GM21390 (cell line): ENCODE data around the gene SLC47A2.

Experiments used
- ATAC-seq: cut with Tn5 transposase; IDR thresholded peaks from one replicate; pipeline ENCODE4 v1.9.1; 2021; ENCODE audit not compliant: unreplicated experiment

SLC47A2 gene

GRCh38 chr17:19747829-19748806 lies 31.7 kb upstream of the SLC47A2 start, which contains the start of gene ALDH3A1:
Gene ALDH3A1 (minus strand): TSS chr17:19748298. CDS start chr17:19745129, 3,169 bp downstream.
- ATAC-seq = no peak

GRCh38 chr17:19747159-19747719 lies 30.9 kb upstream of the SLC47A2 start:
- ATAC-seq = no peak

- no peak for ATAC-seq
These were observed 30.1 kb upstream of the SLC47A2 start for GRCh38 chr17:19746517-19746916.

- ATAC-seq = no peak
These were observed 28.8 kb upstream of the SLC47A2 start for GRCh38 chr17:19744922-19745757.

- no peak for ATAC-seq
These were observed 28.1 kb upstream of the SLC47A2 start for GRCh38 chr17:19744492-19744891.

- ATAC-seq = no peak
These were observed 27.0 kb upstream of the SLC47A2 start for GRCh38 chr17:19743101-19744100.

- ATAC-seq = no peak
These were observed 26.1 kb upstream of the SLC47A2 start for GRCh38 chr17:19742495-19742894.

GRCh38 chr17:19741832-19742457 lies 25.6 kb upstream of the SLC47A2 start:
- ATAC-seq = no peak

GRCh38 chr17:19740933-19741332 lies 24.5 kb upstream of the SLC47A2 start:
- no peak for ATAC-seq

GRCh38 chr17:19739241-19740201 lies 23.1 kb upstream of the SLC47A2 start:
- ATAC-seq = no peak

- ATAC-seq = no peak
These were observed 22.4 kb upstream of the SLC47A2 start for GRCh38 chr17:19738757-19739156.

GRCh38 chr17:19738073-19738449 lies 21.7 kb upstream of the SLC47A2 start:
- ATAC-seq = no peak

- ATAC-seq = no peak
These were observed 21.1 kb upstream of the SLC47A2 start for GRCh38 chr17:19737305-19738072.

- ATAC-seq = no peak
These were observed 19.7 kb upstream of the SLC47A2 start for GRCh38 chr17:19736071-19736470.

- no peak for ATAC-seq
These were observed 17.7 kb upstream of the SLC47A2 start for GRCh38 chr17:19733953-19734526.

GRCh38 chr17:19731626-19732025 lies 15.2 kb upstream of the SLC47A2 start:
- no peak for ATAC-seq

GRCh38 chr17:19730843-19731242 lies 14.5 kb upstream of the SLC47A2 start:
- no peak for ATAC-seq
